KMS-11 (cell line): Measurements from ENCODE around the gene CXCL1.

Experiments used
- H2AFZ ChIP-seq: fragments of 200-600 bp; sonication (generic); 2 replicates; pipeline ENCODE4 v1.6.1; 2016; ENCODE audit warnings: antibody characterized with exemption, mixed run types, low read depth
- H3K27ac ChIP-seq: fragments of 200-600 bp; sonication (generic); 2 replicates; pipeline ENCODE4 v1.6.1; 2016; ENCODE audit warnings: mild to moderate bottlenecking, mixed run types
- H3K27me3 ChIP-seq: fragments of 200-600 bp; sonication (generic); 2 replicates; pipeline ENCODE4 v1.6.1; 2017; ENCODE audit warnings: mild to moderate bottlenecking, low read depth, mixed run types, moderate library complexity; ENCODE audit not compliant: insufficient read depth
- H3K36me3 ChIP-seq: fragments of 200-600 bp; sonication (generic); 2 replicates; pipeline ENCODE4 v1.6.1; 2017; ENCODE audit warnings: mild to moderate bottlenecking, mixed run types; ENCODE audit not compliant: insufficient read depth
- H3K4me1 ChIP-seq: fragments of 200-600 bp; sonication (generic); 2 replicates; pipeline ENCODE4 v1.6.1; 2016; ENCODE audit warnings: mild to moderate bottlenecking, low read depth, mixed run types; ENCODE audit not compliant: poor library complexity, severe bottlenecking
- H3K4me2 ChIP-seq: fragments of 200-600 bp; sonication (generic); 2 replicates; pipeline ENCODE4 v1.7.0; 2016; ENCODE audit warnings: mild to moderate bottlenecking, mixed run types
- H3K4me3 ChIP-seq: fragments of 200-600 bp; sonication (generic); IDR thresholded peaks from 2 replicates; pipeline ENCODE4 v1.6.1; 2017; ENCODE audit warnings: low read depth, low read length, mixed read lengths; ENCODE audit not compliant: insufficient read depth
- H3K79me2 ChIP-seq: fragments of 200-600 bp; sonication (generic); 2 replicates; pipeline ENCODE4 v1.6.1; 2016; ENCODE audit warnings: low read depth, mixed run types; ENCODE audit not compliant: insufficient read depth
- H3K9ac ChIP-seq: fragments of 200-600 bp; sonication (generic); 2 replicates; pipeline ENCODE4 v1.6.1; 2016; ENCODE audit warnings: mild to moderate bottlenecking, mixed run types
- H4K20me1 ChIP-seq: fragments of 200-600 bp; sonication (generic); 2 replicates; pipeline ENCODE4 v1.6.1; 2016; ENCODE audit warnings: mild to moderate bottlenecking, mixed run types; ENCODE audit not compliant: insufficient read depth
- CTCF ChIP-seq: fragments of 200-600 bp; sonication (generic); conservative IDR thresholded peaks from 2 replicates; pipeline ENCODE4 v1.6.1; 2017; ENCODE audit warnings: low read depth, mild to moderate bottlenecking, antibody characterized with exemption, low read length, moderate library complexity, mixed read lengths

CXCL1 gene

GRCh38 chr4:73891739-73892405 is 22.7 kb downstream of the CXCL1 start:
- H2AFZ ChIP-seq, result no peak overlapping the region
- no peak overlapping the region for H3K9ac ChIP-seq
- no peak for TF ChIP-seq CTCF

GRCh38 chr4:73892966-73893365 is 23.8 kb downstream of the CXCL1 start:
- Histone ChIP-seq H3K36me3 (no peaks in the 10 kb centered on the region; the same call in 1 of the 2 replicates), H3K4me3 (no peak overlapping the region), H4K20me1 (no peaks in the 10 kb centered on the region), H3K4me1 (no peaks in the 10 kb centered on the region), H3K27ac (no peak overlapping the region), H2AFZ (no peak overlapping the region), H3K79me2 (no peaks in the 10 kb centered on the region), H3K27me3 (no peaks in the 10 kb centered on the region), H3K9ac (no peak overlapping the region), H3K4me2 (no peak overlapping the region)
- no peak for TF ChIP-seq CTCF

More at GRCh38 chr4:73891739-73892405, 22.7 kb downstream of the CXCL1 start:
- no peak overlapping the region for H3K4me3 ChIP-seq
- H3K79me2 ChIP-seq, result no peaks in the 10 kb centered on the region
- H3K36me3 ChIP-seq, result no peaks in the 10 kb centered on the region; the same call in 1 of the 2 replicates
- H3K4me1 ChIP-seq, result no peaks in the 10 kb centered on the region
- no peaks in the 10 kb centered on the region for H3K27me3 ChIP-seq
- H3K27ac ChIP-seq, result no peak overlapping the region
- H3K4me2 ChIP-seq, result no peak overlapping the region
- H4K20me1 ChIP-seq, result no peaks in the 10 kb centered on the region

GRCh38 chr4:73894001-73894400 is 24.8 kb downstream of the CXCL1 start:
- H3K79me2 ChIP-seq, result no peaks in the 10 kb centered on the region
- H3K27ac ChIP-seq, result no peak overlapping the region
- no peaks in the 10 kb centered on the region for H3K4me1 ChIP-seq
- no peaks in the 10 kb centered on the region for H4K20me1 ChIP-seq
- no peaks in the 10 kb centered on the region for H3K27me3 ChIP-seq
- no peak overlapping the region for H2AFZ ChIP-seq
- no peaks in the 10 kb centered on the region; the same call in 1 of the 2 replicates for H3K36me3 ChIP-seq
- no peak overlapping the region for H3K4me3 ChIP-seq
- no peak overlapping the region for H3K9ac ChIP-seq
- no peak overlapping the region for H3K4me2 ChIP-seq
- TF ChIP-seq CTCF, result no peak

GRCh38 chr4:73895201-73896175 is 26.3 kb downstream of the CXCL1 start:
- H3K36me3 ChIP-seq, result no peaks in the 10 kb centered on the region

More at GRCh38 chr4:73895201-73896175, 26.3 kb downstream of the CXCL1 start:
- Histone ChIP-seq H3K79me2 (no peaks in the 10 kb centered on the region), H3K4me3 (no peak overlapping the region), H3K27ac (no peak overlapping the region), H3K4me1 (no peaks in the 10 kb centered on the region), H3K9ac (no peak overlapping the region), H3K4me2 (no peak overlapping the region), H4K20me1 (no peaks in the 10 kb centered on the region), H2AFZ (no peak overlapping the region), H3K27me3 (no peaks in the 10 kb centered on the region)
- no peak for TF ChIP-seq CTCF
